ENCODE data around the gene ARPC5L.

DNA sequence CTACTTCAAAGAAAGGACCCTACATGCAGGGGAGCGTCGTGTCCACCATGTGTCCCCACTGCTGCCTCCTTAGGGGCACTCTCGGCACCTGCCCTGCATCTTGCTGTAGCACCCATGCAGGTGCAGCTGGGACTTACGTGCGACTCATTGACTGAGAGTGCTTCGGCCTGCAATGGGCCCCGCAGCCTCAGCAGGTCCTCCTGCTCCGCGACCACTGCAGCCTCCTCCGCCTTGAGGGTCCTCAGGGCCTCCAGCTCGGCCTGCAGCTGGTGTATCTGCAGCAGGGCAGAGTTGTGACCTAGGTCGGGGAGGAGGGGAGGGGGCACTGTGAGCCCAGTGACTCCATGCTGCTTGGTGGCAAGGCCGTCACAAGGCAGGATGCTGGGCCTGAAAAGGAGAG is 27.1 kb downstream of the ARPC5L start:
- TF ChIP-seq CREB1 (IDR thresholded peaks at IDR 0.05) (no peak), GABPA (IDR thresholded peaks at IDR 0.05; ENCODE audit: borderline replicate concordance, insufficient read depth, low read length) (no peak), RBBP5 (IDR thresholded peaks at IDR 0.05; ENCODE audit: borderline replicate concordance, low read depth, low read length) (no peak), POLR2AphosphoS5 (IDR thresholded peaks at IDR 0.05; ENCODE audit: low read depth, low read length) (no peak), MAFK (IDR thresholded peaks at IDR 0.05; ENCODE audit: low read depth, low read length) (no peak), POLR2A (IDR thresholded peaks at IDR 0.05; ENCODE audit: control extremely low read depth in 1 of 2, low read depth in 2 of 2, low read length in 2 of 2) (no peak)
- TF ChIP-seq, protein P1, sequence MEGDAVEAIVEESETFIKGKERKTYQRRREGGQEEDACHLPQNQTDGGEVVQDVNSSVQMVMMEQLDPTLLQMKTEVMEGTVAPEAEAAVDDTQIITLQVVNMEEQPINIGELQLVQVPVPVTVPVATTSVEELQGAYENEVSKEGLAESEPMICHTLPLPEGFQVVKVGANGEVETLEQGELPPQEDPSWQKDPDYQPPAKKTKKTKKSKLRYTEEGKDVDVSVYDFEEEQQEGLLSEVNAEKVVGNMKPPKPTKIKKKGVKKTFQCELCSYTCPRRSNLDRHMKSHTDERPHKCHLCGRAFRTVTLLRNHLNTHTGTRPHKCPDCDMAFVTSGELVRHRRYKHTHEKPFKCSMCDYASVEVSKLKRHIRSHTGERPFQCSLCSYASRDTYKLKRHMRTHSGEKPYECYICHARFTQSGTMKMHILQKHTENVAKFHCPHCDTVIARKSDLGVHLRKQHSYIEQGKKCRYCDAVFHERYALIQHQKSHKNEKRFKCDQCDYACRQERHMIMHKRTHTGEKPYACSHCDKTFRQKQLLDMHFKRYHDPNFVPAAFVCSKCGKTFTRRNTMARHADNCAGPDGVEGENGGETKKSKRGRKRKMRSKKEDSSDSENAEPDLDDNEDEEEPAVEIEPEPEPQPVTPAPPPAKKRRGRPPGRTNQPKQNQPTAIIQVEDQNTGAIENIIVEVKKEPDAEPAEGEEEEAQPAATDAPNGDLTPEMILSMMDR (IDR thresholded peaks at IDR 0.05; ENCODE audit: control extremely low read depth in 1 of 3, insufficient read depth in 1 of 3, low read depth in 1 of 3, low read length in 3 of 3), result no peak

Measured in H1 (cell line).